ENCODE data around the gene CACNG4. TPM values are rescaled to one million over a fixed set of nuclear protein-coding genes. Genes with fewer than 3 reads are reported as not detected.

Gene CACNG4
- total and polyA plus RNA-seq, 4 donors = not detected

DNA sequence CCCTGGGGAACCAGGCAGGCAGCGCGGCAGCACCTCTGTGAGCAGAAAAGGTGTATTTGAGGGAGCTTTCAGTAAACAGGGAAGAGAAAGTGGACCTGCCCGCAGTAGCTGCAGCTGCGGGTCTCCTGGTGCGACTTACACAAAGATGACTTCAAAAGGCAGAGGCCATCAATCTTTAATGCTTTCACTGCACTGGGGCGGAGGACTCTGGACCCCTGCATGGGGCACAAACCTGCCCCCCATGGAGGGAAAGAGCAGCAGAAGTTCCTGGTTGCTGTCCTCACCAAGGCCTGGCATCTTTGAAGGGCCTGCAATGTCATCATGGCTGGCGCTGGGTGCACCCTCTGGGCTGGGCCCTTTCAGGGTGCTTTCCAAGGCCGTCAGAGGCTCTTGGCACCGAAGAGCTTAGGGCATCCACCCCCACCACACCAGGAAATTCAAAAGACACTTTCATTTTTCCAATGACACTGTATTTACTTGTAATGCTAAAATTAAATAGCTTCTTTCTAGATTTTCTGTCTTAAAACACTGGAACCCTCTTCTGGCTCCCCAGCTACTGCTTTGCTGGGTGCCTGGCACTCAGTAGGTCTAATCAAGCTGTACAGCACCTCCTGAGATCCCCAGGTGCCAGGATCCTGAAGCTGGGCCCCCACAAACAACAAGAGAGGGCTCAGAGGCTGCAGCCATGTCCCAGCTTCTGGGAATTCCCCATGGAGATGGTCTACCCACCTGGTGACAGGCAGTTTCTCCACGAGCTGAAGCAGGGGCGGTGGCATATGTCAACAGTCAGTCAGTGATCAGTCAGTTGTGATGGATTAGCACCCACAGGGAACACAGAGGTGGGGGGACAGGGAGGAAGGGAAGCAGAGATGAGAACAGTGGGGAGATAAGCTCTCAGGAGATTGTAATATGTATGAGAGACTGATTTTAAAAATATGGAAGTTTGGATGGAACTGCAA lies 77.7 kb downstream of the CACNG4 start:
- intact Hi-C loops (cut with DNase I) = no loop called here
- DNase-seq (no peak), ATAC-seq (ENCODE audit: low FRiP score) (no peak)
- Histone ChIP-seq H3K4me3 (ENCODE audit: low read length in 2 of 2) (no peak overlapping the region), H3K4me1 (ENCODE audit: control insufficient read depth in 1 of 2, insufficient read depth in 2 of 2, low read length in 2 of 2) (no peaks in the 10 kb centered on the region), H3K27me3 (ENCODE audit: control insufficient read depth in 1 of 2, insufficient read depth in 2 of 2, low read length in 1 of 2) (no peaks in the 10 kb centered on the region), H3K9me3 (ENCODE audit: control insufficient read depth, low read length) (no peaks in the 10 kb centered on the region), H3K36me3 (ENCODE audit: control insufficient read depth in 1 of 2, insufficient read depth in 2 of 2, low read length in 1 of 2) (no peaks in the 10 kb centered on the region), H3K27ac (ENCODE audit: low read depth in 1 of 2, low read length in 2 of 2) (no peak overlapping the region)
- 68 to 70% methylated on average over 11 of the region's 11 CpGs for whole genome bisulfite sequencing, 2 donors

DNA sequence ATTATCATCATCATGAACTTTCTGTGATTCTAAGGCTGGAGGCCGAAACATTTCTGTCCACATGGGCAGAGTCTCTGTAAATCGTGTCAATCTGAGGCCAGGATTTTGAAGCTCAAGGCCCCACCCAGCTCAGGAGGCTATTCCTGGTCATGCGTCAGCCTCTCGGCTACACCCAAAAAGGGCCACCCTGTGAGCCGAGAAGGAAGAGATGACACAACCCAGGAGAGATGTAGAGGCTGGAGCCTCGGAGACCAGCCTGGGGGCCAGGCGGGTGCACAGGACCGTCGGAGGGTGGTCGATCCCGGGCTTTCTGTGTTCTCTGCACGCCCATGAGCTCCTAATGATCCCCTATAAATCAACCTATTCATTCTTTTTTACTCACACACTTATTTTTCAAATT lies 78.8 kb downstream of the CACNG4 start:
- Histone ChIP-seq H3K36me3 (ENCODE audit: control insufficient read depth in 1 of 2, insufficient read depth in 2 of 2, low read length in 1 of 2) (no peaks in the 10 kb centered on the region), H3K4me3 (ENCODE audit: low read length in 2 of 2) (no peak overlapping the region), H3K4me1 (ENCODE audit: control insufficient read depth in 1 of 2, insufficient read depth in 2 of 2, low read length in 2 of 2) (no peaks in the 10 kb centered on the region), H3K9me3 (ENCODE audit: control insufficient read depth, low read length) (peaks cover 2% of the 10 kb centered on the region), H3K27ac (ENCODE audit: low read depth in 1 of 2, low read length in 2 of 2) (no peak overlapping the region), H3K27me3 (ENCODE audit: control insufficient read depth in 1 of 2, insufficient read depth in 2 of 2, low read length in 1 of 2) (no peaks in the 10 kb centered on the region)
- ATAC-seq (ENCODE audit: low FRiP score) (no peak), DNase-seq (no peak)
- intact Hi-C loops (cut with DNase I) = no loop called here
- 90% methylated on average over 12 of the region's 12 CpGs for WGBS, 2 donors

DNA sequence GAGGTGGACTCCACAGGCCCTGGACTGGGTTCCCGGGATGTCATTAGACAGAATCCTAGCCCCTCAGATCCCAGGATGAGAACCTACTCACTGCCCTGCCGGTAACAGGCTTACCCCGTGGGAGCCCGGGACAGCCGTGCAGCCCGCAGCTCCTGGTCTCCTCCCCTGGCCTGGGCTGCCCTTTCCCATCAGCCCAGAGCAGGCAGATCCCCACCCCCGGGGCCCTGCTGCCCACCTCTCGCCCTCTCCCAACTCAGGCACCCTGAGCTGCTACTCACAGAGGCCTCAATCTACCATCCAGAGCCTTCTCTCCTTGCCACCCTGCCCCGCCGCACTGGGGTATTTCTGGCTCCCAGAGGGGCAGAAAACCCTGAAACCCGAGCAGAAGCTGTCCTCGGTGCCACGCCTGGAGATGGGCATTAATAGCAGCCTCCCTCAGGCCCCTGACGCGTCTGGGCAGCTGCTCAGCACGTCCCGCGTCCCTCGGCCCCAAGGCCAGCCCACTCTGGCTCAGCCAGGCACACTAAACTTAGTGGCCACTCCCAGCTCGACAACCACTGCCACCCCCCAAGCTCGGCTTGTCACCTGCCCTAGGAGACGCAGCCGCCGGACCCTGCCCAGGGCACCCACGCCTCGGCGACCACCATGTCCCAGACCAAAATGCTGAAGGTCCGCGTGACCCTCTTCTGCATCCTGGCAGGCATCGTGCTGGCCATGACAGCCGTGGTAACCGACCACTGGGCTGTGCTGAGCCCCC lies 79.7 kb downstream of the CACNG4 start, which contains the start of gene CACNG1:
TSS of gene CACNG1 (plus strand) at position 539 of the 757 bp plus-strand sequence. CDS start at position 646, 107 bp downstream.
- peaks cover 2% of the 10 kb centered on the region for H3K9me3 ChIP-seq (ENCODE audit: control insufficient read depth, low read length)
- no peak within 1 kb of the TSS for H3K27ac ChIP-seq (ENCODE audit: low read depth in 1 of 2, low read length in 2 of 2)
- ATAC-seq (ENCODE audit: low FRiP score) = no peak
- no peaks in the 10 kb centered on the region for H3K27me3 ChIP-seq (ENCODE audit: control insufficient read depth in 1 of 2, insufficient read depth in 2 of 2, low read length in 1 of 2)
- DNase-seq = no peak
- no peaks in the 10 kb centered on the region for H3K4me1 ChIP-seq (ENCODE audit: control insufficient read depth in 1 of 2, insufficient read depth in 2 of 2, low read length in 2 of 2)
- intact Hi-C loops (cut with DNase I) = no loop called here
- no peak within 1 kb of the TSS for H3K4me3 ChIP-seq (ENCODE audit: low read length in 2 of 2)
- WGBS, 2 donors = 82 to 84% methylated on average over 32 of the region's 32 CpGs
- no peaks in the 10 kb centered on the region for H3K36me3 ChIP-seq (ENCODE audit: control insufficient read depth in 1 of 2, insufficient read depth in 2 of 2, low read length in 1 of 2)

DNA sequence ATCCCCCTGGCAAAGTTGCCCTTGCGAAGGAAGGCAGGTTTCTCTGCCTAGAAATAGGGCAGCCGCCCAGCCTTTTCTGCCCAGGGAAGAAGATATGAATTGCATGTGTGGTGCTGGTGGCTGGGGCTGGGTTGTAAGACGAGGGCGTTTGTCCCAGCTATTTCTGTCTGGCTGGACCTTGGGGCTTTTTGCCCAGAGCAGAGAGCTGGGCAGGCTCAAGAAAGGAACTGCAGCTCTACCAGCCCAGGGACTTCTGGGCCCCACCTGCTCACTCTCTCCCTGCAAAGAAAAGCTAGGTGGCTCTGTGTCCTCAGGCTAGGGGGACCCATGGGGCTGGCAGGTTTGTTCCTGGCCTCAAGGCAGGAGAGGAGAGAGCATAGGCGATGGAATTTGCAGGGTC lies 80.4 kb downstream of the CACNG4 start:
- Histone ChIP-seq H3K4me1 (ENCODE audit: control insufficient read depth in 1 of 2, insufficient read depth in 2 of 2, low read length in 2 of 2) (no peaks in the 10 kb centered on the region), H3K27me3 (ENCODE audit: control insufficient read depth in 1 of 2, insufficient read depth in 2 of 2, low read length in 1 of 2) (no peaks in the 10 kb centered on the region), H3K36me3 (ENCODE audit: control insufficient read depth in 1 of 2, insufficient read depth in 2 of 2, low read length in 1 of 2) (no peaks in the 10 kb centered on the region), H3K4me3 (ENCODE audit: low read length in 2 of 2) (no peak overlapping the region), H3K9me3 (ENCODE audit: control insufficient read depth, low read length) (peaks cover 2% of the 10 kb centered on the region), H3K27ac (ENCODE audit: low read depth in 1 of 2, low read length in 2 of 2) (no peak overlapping the region)
- no peak for ATAC-seq (ENCODE audit: low FRiP score)
- DNase-seq = no peak
- 64 to 68% methylated on average over 5 of the region's 5 CpGs for WGBS, 2 donors
- intact Hi-C loops (cut with DNase I) = no loop called here

DNA sequence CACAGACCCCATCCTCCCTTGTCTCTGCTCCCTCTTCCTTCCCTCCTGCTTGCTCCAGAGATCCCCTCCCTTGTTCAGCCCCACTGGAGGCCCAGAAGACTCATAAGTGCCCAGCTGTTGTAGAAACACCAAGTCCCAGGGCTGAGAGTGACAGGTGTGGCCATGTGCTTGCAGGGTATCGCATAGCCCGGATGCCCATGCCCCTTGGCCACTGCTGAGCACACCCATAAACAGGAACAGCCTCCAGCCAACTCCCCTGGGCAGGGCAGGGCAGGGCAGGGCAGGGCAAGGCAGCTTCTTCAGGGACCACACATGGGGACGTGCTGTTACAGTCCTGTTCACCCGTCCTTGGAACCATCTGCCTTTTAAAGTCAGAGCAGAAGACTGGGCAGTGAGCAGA lies 81.9 kb downstream of the CACNG4 start:
- intact Hi-C loops (cut with DNase I) = no loop called here
- Histone ChIP-seq H3K36me3 (ENCODE audit: control insufficient read depth in 1 of 2, insufficient read depth in 2 of 2, low read length in 1 of 2) (no peaks in the 10 kb centered on the region), H3K4me3 (ENCODE audit: low read length in 2 of 2) (no peak overlapping the region), H3K27ac (ENCODE audit: low read depth in 1 of 2, low read length in 2 of 2) (no peak overlapping the region), H3K27me3 (ENCODE audit: control insufficient read depth in 1 of 2, insufficient read depth in 2 of 2, low read length in 1 of 2) (no peaks in the 10 kb centered on the region), H3K9me3 (ENCODE audit: control insufficient read depth, low read length) (peaks cover 2% of the 10 kb centered on the region), H3K4me1 (ENCODE audit: control insufficient read depth in 1 of 2, insufficient read depth in 2 of 2, low read length in 2 of 2) (no peaks in the 10 kb centered on the region)
- WGBS, 2 donors = 72 to 79% methylated on average over 4 of the region's 4 CpGs
- no peak for ATAC-seq (ENCODE audit: low FRiP score)
- no peak for DNase-seq

DNA sequence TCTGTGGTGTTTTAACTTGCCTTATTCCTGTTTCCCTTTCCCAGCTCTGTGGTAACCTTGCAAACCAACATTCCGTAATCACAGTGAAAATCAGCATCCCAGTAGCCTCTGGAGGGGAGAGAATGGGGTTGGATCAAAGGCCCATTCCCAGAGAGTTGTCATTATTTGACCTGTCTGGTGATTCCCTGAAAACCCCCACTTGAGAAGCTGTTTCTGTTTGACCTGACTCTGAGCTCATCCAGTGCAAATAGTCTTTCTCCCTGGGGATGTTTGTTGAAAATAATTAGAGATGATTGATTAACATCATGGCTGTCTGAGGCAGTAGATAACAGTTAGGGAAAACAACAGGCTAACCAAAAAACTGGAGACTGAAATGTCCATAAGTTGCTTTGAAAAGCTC lies 82.9 kb downstream of the CACNG4 start:
- WGBS, 2 donors = 75 to 85% methylated on average over 1 of the region's 1 CpG
- Histone ChIP-seq H3K4me3 (ENCODE audit: low read length in 2 of 2) (no peak overlapping the region), H3K27me3 (ENCODE audit: control insufficient read depth in 1 of 2, insufficient read depth in 2 of 2, low read length in 1 of 2) (no peaks in the 10 kb centered on the region), H3K4me1 (ENCODE audit: control insufficient read depth in 1 of 2, insufficient read depth in 2 of 2, low read length in 2 of 2) (no peaks in the 10 kb centered on the region), H3K9me3 (ENCODE audit: control insufficient read depth, low read length) (peaks cover 2% of the 10 kb centered on the region), H3K36me3 (ENCODE audit: control insufficient read depth in 1 of 2, insufficient read depth in 2 of 2, low read length in 1 of 2) (no peaks in the 10 kb centered on the region), H3K27ac (ENCODE audit: low read depth in 1 of 2, low read length in 2 of 2) (no peak overlapping the region)
- ATAC-seq (ENCODE audit: low FRiP score) (no peak), DNase-seq (no peak)
- intact Hi-C loops (cut with DNase I) = no loop called here

DNA sequence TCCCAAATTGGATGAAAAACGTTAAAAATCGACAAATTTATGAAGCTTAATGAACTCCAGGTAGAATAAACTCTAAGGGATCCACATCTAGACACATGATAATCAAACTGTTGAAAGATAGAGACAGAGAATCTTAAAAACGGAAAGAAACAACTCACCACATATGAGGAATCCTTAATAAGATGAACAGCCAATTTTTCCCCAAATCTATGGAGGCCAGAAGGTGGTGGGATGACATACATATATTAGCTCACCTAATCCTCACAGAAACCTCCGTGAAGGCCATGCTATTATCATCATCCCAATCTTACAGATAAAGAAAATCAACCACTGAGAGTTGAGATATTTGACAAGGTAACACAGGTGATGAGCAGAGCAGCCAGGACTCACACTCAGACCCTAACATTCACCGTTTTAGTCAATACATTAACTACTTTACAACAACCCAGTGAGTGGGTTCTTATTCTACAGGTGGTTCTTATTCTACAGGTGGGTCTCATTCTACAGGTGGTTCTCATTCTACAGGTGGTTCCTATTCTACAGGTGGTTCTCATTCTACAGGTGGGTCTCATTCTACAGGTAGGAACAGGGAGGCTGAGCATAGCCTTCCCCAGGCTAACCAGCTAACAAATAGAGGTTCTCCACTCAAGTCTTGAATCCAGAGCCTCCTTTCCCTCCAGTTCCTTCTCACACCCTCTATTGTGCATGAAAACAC lies 84.7 kb downstream of the CACNG4 start:
- no peak for DNase-seq

DNA sequence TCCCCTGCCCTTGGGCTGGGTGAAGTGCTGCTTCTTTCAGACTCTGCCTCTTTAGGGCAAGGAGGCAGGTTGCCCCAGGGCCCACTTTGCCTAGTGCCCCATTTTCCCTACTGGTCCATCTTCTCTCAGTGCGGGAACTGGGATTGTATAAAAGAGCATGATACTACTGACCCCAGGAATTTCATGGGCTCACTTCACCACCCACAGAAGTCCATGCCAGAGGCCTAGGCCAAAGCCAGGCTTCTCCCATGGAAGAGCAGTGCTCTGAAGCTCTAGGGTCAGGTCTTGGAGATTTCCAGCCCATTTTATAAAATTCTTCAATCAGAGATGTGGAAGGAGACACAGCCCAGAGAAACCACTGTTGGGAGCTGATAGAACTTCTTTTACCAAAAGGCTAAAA lies 85.6 kb downstream of the CACNG4 start:
- intact Hi-C loops (cut with DNase I) = no loop called here
- no peaks in the 10 kb centered on the region for H3K4me1 ChIP-seq (ENCODE audit: control insufficient read depth in 1 of 2, insufficient read depth in 2 of 2, low read length in 2 of 2)
- ATAC-seq (ENCODE audit: low FRiP score) = no peak
- H3K27me3 ChIP-seq (ENCODE audit: control insufficient read depth in 1 of 2, insufficient read depth in 2 of 2, low read length in 1 of 2) = no peaks in the 10 kb centered on the region
- no peak for DNase-seq
- H3K27ac ChIP-seq (ENCODE audit: low read depth in 1 of 2, low read length in 2 of 2) = no peak overlapping the region
- 99 to 100% methylated on average over 1 of the region's 1 CpG for WGBS, 2 donors
- H3K36me3 ChIP-seq (ENCODE audit: control insufficient read depth in 1 of 2, insufficient read depth in 2 of 2, low read length in 1 of 2) = no peaks in the 10 kb centered on the region
- H3K4me3 ChIP-seq (ENCODE audit: low read length in 2 of 2) = no peak overlapping the region
- peaks cover 2% of the 10 kb centered on the region for H3K9me3 ChIP-seq (ENCODE audit: control insufficient read depth, low read length)

More for the DNA sequence above, 84.7 kb downstream of the CACNG4 start:
- H3K4me3 ChIP-seq (ENCODE audit: low read length in 2 of 2) = no peak overlapping the region
- H3K27me3 ChIP-seq (ENCODE audit: control insufficient read depth in 1 of 2, insufficient read depth in 2 of 2, low read length in 1 of 2) = no peaks in the 10 kb centered on the region
- H3K4me1 ChIP-seq (ENCODE audit: control insufficient read depth in 1 of 2, insufficient read depth in 2 of 2, low read length in 2 of 2) = no peaks in the 10 kb centered on the region
- WGBS, 2 donors = 81 to 84% methylated on average over 5 of the region's 5 CpGs
- no peak for ATAC-seq (ENCODE audit: low FRiP score)
- peaks cover 2% of the 10 kb centered on the region for H3K9me3 ChIP-seq (ENCODE audit: control insufficient read depth, low read length)
- intact Hi-C loops (cut with DNase I) = no loop called here
- H3K27ac ChIP-seq (ENCODE audit: low read depth in 1 of 2, low read length in 2 of 2) = no peak overlapping the region
- H3K36me3 ChIP-seq (ENCODE audit: control insufficient read depth in 1 of 2, insufficient read depth in 2 of 2, low read length in 1 of 2) = no peaks in the 10 kb centered on the region

All from aorta (tissue), 5 donors.